ENCODE results near the gene TRMU.

TRMU gene

DNA sequence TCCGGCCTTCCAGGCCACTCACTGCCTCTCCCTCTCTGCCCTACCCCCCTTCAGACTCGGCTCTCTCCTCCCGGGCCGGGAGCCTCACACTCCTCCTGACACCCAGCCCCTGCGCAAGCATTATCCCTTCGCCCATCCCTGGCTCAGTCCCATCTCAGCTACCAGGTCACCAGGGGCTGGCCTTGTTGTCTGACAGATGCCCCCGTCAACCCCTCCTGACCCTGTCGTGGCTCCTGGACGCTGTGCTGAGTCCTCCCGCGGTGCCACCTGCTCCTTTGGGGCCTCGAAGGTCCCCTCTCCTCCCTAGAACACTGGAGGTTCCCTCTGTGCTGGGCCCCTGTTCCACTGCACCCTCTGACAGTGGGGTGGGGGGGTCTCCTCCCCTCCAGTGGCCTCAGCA, 32.9 kb downstream of the TRMU start:
- no peak for DNase-seq

DNA sequence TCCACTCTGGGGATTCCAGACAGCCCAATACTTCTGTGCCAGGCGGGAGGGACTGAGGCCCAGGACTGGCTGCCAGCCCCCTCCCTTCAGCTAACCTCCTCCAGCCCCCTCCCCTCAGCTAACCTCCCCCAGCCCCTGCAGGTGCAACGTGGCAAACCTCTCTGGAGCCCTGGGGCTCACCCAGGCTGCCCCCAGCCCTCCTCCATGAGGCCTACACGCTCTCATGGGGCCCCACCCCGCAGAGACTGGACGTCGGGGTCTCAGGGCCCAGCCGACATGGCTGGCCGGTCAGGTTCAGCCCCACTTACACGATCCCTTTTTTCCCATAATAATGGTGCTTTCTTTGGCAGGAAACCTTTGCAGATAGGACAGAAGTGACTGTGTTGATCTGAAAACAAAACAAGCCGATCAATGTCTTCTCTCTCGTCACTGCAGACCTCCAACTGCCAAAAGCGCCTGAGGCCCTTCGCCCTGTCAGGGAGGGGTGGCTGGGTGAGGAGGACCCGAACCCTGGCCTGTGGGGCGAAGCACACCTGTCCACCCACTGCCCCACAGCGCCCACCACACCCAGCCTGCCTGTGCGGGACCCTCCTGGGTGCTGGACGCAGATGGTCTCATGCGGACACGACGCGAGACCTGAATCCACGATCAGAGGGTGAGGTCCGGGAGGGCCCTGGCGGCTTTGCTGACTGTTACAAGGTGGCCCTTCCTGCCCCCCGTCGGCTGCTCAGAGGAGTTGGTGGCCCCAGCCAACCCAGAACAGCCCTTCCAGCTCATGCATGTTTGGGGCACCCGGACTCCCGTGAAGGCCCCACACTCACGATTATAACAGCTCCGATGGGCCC, 33.6 kb downstream of the TRMU start:
- DNase-seq, result no peak

DNA sequence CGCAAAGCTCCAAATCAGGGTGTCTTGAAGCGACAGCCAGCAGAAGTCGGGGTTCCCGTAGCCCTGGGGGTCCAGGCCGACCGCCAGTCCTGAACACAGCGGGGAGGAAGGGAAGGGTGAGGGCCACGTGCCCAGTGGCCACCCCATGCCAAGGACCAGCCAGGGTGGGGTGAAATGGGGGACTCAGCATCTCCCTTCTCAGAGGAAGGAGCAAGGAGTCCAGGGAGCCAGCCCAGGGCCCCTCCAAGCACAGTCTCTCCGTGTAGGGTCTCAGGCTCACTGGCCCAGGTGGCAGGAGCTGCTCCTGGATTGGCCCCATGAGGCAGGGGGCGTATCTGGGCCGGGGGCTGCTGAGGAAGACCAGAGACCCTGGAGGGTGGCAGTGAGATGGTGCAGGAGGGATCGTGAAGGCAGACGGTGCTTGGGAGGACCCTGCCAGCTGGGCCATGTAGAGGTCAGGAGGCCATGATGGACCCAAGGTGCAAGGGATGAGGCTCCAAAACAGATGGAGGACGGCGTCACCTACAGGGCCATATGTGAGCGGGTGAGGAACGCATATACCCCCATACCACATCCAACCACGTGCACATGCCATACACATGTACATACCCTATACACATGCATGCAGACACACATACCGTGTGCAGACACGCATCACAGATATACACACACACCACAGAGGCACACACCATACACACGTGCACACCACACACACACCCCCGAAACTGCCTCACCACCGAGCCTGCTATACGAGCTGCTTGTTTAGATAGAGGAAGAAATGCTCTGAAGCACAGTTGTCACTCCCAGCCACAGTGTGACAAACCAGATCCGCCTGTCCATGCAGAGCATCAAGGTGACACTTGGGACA, 34.4 kb downstream of the TRMU start:
- no peak for DNase-seq

DNA sequence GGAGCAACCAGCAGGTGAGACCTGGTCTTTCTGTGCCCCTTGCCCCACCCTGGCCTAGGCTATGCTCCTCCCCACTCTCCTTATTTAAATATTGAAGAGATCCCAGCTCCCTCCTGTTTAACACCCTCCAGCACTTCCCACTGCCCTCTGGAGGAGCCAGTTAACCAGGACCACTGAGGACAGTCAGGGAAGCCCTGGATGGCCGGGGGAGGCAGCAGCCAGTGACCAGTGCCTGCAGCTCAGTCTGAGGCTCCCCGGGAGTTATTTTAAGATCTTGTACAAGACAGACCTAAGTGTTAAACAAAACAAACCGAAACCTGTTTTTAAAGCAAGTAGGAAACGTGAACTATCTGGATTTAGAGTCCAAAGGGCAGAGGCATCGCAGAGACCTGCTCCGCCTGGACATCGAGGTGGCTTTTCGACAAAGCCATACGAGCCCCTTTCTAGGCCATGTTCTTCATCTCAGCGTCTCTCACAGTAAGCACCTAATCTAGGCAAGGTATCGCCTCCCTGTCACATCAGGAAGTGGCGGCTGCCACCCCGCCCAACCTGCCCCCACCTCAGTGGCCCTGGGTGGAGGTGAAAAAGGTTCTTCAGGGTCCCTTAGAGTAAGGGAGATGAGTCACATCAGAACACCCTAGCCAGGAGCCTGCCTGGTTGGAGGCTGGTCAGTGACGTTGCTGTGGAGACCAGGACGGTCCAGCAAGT, 35.2 kb downstream of the TRMU start:
- no peak for DNase-seq

DNA sequence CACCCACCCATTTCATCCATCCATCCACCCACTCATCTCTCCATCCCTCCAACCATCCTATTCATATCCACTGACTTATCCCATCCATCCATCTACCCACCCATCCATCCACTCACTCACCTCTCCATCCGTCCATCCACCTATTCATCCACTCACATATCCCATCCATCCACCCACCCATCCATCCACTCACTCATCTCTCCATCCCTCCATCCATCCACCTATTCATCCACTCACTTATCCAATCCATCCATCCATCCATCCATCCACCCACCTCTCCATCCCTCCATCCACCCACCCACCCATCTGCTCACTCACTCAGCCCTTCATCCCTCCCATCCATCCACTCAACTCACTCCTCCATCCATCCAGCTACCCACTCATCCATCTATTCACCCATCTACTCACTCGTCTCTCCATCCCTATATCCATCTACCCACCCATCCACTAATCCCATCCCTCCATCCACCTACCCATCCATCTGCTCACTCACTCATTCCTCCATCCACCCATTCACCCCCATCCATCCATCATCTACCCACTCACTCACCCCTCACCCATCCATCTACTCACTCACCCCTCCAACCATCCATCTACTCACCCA, 36.2 kb downstream of the TRMU start:
- no peak for DNase-seq

DNA sequence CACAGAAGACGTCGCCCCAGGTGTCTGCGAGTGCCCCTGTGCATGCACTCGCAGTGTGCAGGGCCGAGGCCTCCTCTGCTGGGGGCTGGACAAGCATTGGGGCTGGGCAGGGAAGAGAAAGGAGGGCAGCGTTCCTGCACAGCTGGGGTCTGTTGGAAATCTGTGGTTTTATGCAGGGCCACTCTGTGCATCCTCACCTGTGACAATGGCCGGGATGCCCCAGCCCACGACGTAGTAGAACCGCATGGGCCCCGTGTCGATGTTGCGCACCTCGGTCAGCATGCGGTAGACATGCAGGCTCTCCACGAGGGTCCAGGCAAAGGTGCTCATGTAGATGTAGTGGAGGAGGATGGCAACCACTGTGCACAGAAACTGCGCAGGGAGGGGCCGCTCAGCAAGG, 37.2 kb downstream of the TRMU start:
- no peak for DNase-seq

DNA sequence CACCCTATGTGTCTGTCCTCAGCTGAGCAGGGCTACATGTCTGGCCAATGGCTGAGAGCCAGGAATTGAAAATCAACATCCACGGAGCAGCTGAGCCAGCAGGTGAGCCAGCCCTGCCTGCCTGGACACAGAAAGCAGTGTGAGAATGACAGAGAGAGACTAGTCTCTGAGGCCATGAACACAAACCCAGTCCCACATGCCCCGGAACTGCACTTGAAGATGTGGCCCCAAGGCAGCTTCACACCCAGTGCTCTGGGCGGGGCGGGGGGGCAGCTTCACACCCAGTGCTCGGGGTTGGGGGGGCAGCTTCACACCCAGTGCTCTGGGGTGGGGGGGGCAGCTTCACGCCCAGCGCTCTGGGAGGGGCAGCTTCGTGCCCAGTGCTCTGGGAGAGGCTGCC, 37.6 kb downstream of the TRMU start:
- DNase-seq, result no peak

DNA sequence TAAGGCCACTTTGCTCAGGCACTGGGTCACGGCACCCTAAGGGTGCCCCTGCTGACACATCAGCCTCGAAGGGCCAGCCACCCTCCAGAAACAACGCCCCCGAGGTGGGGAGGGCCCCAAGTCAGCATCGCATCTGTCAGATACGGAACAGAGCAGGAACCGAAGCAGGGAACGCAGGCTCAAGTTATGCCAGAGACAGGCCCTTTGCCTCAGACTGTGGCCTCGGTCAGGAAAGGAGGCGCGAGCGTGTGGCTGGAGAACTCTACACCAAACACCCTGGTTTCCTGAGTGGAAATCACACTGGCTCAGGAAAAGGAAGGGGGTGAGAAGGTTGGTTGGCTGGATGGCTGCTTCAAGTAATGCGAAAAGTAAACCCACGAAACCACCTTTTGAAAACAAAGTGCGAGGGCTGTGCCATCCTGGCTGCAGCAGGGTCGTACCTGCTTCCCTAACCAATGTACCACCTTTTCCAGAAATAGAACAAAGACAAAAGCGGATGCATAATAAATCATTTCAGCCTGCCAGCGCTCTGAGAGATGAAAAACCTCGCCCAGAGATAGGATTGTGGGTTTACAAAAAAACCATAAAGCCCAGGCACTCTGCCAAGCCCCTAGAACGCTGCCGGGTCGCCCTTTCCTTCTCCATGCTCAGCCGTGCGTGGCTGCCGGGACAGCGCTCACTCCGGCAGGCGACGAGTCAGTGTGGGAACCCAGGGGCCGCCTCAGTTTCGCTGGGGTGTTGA, 38.6 kb downstream of the TRMU start:
- DNase-seq, result no peak

DNA sequence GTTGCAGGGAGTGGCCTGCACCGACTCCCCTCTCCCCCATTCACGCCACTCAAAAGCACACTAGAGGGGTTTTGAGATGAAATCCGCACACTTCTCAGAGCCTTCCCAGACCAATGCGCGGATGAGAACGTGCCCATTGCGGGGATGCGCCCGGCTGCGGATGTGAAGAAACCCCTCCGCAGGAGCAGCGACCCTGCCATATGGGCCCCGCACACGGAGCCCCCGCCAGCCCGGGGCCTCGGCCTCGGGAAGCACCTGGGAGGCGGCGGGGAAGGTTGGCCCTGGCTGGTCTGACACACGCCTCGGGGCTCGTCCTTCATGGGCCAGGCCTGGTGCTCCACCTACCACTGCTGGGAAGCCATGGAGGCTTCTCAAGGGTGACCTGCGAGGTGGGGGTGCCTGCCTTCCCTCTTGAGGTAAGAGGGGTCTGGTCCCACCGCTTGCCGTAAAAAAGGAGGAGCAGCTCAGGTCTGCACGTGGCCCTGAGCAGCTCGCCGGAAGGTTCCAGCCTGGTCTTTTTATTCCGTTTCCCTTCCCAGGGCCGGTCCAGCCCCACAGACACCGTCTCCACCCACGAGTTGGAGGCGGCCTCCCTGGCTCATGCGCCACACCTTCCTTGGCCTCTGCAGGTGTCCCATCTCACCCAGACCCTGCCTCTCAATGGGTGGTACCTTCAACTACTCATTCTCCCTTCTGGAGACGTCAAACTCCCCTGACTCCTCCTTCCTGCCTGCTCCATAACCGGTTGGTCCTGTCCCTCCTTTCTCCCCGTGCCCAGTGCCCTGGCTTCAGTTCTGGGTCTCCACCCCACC, 39.4 kb downstream of the TRMU start:
- DNase-seq, result no peak

DNA sequence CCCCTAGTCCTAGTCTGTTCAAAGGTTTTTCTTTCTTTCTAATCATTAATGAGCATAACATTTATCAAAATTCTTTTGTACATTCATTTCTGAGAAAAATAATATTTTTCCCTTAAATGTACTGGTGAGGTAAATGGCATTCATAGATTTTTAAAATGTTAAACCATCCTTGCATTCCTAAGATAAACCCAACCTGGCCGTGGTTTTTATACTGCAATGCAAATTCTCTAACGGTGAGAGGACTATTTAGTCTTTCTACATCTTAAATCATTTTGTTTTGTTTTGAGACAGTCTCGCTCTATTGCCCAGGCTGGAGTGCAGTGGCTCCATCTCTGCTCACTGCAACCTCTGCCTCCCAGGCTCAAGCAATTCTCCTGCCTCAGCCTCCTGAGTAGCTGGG, 40.6 kb downstream of the TRMU start:
- DNase-seq, result no peak

DNA sequence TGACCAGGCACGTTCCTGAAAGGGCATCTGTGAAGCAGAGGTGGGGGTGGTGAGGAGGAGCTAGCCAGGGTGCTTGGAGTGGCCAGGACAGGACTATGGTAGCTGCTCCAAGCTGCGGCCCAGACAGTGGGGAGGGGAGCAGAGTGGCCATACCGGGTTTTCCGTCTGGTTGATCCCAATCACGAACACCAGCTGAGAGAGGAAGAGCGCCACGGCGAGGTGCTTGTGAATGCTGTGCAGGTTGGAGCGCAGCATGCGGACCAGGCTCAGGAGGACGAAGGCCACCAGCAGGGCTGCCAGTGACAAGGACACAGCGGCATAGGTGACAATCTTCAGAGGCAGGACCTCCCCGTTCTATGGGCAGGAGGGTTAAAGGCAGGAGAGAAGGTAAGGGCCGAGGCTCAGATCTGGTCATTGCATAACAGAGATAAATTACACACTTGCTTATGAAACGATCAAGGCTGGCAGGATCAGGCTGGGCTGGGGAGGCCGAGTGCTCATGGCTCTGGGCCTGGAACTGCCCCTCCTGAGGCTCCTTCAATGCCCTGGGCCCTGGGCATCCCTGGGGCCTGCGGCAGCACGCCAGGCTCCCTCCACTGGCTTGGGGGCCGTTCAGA, 41.5 kb downstream of the TRMU start:
- no peak for DNase-seq

DNA sequence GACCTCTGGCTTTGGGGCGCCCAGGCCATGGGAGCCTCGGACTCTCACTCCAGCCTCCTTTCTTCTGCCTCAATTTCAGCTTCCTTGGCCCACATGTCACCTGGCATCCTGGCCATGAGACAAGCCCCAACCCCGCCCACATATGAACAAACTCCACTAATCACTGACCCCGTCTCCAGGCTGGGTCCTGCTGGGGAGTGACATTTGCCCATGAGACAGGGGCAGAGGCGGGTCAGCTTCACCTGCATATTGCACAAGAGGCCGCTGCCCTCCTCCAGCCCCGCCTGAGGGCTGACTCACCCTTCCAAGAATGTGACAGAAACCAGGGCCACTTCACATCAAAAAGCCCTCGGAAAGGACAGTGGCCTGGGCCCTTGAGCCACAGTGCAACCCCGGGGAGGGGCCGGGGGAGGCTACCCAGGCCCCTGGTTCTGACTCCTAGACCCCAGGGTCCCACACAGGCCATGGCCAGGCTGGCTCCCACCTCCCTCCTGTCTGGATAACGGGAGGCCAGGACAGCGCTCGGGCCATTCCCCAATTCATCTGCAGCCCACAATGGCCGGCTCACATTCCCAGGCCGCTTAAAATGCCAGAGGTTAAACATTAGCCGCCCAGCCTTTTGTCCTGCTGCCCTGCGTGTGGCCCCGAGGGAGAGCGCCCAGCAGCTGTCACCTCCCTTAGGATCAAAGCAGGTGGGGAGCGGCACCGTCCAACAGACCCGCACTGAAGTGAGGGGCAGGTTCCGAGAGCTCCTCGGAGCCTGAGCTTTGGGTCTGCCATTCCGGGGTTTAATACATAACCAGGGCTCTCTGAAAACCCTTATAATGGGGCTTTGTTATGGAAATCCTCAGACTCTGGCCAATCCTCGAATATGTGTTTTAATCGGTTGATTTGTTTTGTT, 42.3 kb downstream of the TRMU start:
- DNase-seq, result no peak

DNA sequence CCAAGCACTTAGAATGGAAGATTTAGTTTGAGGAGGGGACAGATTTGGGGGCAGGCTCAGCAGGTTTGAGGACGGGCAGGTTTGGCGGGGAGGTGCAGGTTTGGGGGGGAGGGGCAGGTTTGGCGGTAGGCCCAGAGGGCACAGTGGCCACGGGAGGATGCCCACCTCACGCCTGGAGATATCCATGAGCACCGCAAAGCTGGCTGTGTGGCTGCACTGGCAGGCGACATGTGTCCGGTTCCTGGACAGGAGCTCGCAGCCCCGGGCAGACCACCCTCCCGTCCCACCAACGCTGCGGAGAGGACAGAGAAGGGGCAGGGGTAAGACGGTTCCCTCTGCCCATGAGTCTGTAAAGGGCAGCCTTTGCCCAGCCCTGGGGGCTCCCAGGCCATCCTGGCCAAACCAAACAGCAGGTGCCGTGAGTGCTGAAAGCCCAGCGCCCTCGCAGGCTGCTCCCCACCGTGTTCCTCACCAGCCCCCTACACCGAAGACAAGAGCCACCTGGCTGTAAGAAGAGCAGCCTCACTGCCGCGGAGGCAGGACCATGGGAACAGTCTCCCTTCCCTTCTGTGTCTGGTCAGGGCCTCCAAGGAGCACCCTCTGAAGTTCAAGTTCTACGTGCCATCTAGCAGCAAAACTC, 43.0 kb downstream of the TRMU start:
- no peak for DNase-seq

DNA sequence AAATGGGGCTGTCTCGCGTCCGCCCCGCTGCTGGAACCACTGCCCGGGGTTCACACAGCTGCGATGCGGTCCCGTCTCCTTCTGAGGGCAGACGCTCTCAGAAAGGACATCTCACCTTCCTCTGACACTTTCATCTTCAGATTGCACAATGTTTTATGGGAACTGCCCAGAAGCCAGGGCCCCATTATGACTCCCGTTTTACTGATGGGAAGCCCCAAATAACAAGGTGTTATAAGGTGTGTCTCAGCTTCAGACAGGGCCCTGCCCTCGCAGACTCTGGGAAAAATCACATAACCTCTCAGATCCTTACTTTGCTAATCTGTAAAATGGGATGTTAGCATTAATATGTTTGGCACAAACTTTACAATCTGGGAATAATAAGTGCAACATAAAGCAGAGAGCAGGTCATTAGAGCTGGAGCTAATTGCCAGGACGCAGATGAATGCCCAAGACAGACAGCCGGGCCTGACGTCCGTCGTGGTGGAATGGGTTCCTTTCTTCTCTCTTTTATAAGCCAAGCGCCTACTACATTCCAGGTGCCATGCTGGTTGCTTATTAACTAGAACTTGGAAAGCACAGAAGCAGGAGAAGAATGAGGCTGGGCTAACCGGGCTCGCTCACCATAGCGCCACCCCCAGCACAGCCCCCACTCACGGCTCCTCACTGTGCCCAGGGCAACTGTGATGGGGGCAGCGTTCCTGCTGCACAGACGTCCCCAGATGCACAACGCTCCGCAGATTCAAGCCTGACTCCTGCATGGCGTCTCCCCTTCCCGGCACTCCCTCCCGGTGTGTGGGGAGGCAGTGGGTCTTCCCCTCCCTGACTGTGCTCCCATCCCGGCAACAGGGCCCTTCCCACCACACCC, 43.8 kb downstream of the TRMU start:
- no peak for DNase-seq

DNA sequence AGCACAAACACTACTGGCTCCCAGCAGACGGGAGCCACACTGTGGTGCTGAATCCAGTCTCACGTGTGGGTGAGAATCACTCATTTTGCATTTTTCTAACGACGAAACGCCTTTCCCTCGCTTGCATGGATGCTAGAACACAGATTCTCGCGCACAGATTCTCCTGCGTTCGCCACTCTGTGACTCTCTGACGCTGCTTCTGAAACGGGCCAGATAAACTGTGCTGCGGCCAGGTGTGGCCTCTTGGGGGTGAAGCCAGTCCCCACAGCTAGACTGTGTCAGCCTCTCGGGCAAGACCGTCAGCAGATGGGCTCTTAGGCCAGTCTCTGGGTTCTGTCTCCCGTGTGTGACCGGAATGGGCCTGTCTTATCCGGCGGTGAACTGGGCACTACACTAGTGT, 44.6 kb downstream of the TRMU start:
- no peak for DNase-seq

DNA sequence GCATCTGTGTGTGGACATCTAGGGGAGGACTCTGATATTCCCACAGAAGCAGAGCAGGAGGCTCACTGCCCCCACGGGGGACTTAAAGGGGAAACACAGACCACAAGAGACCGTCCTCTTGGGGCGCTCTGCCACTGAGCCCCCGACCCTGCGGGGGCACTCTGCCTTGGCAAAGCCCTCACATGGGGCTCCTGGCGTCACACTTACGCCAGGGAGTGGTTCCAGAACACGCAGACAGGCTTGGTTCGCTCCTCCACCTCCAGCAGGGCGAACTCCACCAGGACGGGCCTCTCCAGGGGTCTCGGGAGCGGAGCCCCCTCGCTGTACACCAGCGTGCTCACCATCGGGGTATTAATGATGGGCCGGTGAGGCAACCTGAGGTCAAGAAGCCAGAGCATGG, 45.1 kb downstream of the TRMU start:
- no peak for DNase-seq

DNA sequence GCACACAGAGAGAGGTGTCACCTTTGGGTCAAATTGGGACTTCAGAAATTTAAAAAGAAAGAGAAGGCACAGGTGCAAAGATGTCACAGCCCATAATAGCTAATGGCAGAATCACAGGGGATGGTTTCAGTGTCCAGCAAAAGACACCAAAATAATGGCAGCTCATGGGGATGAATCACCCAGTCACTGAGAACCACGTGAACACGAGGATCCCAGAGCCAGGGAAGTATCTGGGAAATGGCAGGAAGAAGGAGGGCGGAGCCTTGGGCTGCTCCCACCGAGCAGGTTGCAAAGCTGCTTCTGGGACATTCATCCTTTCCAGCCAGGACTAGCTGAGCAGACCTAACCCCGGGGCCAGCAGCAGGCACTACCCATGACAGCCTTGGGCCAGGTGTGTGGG, 45.6 kb downstream of the TRMU start:
- DNase-seq, result no peak
